Stimulated activated naive CD8-positive, alpha-beta T cell treated with anti-CD3 and anti-CD28 coated beads, Interleukin-15, Interleukin-2, amounts not matched to agents 100 ng/mL and 50 ng/mL, for 24 hours (primary cell): ENCODE data around the gene TXNL4A.
"Not testable (repeated sequence)": the region's sequence is repeated elsewhere in the genome, so short reads cannot be mapped to it uniquely, and the experiment has no call there.

Source experiments
- H3K27ac Mint-ChIP-seq: one replicate; pipeline ENCODE4 v1.8.0; 2021; ENCODE audit warnings: mild to moderate bottlenecking, mixed read lengths
- H3K27me3 Mint-ChIP-seq: one replicate; pipeline ENCODE4 v1.8.0; 2021; ENCODE audit warnings: mixed read lengths
- H3K36me3 Mint-ChIP-seq: one replicate; pipeline ENCODE4 v1.8.0; 2021; ENCODE audit warnings: low read depth, mixed read lengths
- H3K4me1 Mint-ChIP-seq: one replicate; pipeline ENCODE4 v1.8.0; 2021; ENCODE audit warnings: low read depth, mixed read lengths
- H3K4me3 Mint-ChIP-seq: one replicate; pipeline ENCODE4 v1.8.0; 2021; ENCODE audit warnings: mild to moderate bottlenecking, mixed read lengths
- H3K9me3 Mint-ChIP-seq: one replicate; pipeline ENCODE4 v1.8.0; 2021; ENCODE audit warnings: mixed read lengths

The TXNL4A gene

DNA sequence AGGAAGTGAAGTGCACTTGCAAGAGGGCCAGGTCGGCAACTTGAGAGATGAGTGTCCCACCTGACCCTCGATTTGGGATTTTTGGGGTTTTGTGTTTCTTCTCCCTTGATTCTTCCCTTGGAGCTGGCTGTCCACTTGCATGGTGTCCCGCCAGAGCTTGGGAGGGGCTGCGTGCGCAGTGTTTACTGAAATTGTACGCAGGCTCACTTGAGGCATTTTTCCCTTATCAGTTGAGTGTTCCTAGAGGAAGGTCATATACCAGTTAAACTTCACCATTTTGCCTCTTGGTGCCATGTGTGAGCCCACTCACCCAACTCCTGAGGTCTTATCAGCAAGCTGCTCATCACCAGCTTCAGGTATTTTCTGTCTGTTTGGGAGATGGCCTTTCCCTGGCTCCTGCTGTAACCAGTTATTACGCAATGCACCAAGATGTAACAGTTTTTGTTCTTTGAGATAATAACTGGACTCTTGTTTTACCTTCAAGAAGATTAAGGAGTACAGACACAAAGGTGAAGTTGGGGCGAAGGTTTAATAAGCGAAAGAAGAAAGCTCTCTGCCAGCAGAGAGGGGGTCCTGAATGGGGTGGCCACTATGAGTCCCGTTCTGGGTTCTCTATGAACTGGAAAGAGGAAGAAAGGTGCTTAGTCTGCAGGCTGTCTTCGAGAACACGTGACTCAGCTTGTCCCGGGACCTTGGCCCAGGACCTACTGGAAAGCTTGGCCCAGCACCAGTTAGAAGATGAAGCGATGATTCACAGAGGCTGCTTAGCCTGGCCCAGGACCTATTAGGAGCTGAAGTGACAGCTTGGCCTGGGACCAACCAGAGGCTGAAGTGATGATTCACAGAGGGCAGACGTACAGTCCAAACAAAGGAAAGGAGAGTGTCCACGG is 21.5 kb upstream of the TXNL4A start:
- Mint-ChIP-seq H3K9me3 (peaks cover 29% of the 10 kb centered on the region), H3K4me1 (no peaks in the 10 kb centered on the region), H3K4me3 (no peak overlapping the region), H3K27me3 (no peaks in the 10 kb centered on the region), H3K36me3 (peaks cover 19% of the 10 kb centered on the region), H3K27ac (no peak overlapping the region)

- no peak overlapping the region for H3K4me3 Mint-ChIP-seq
- no peaks in the 10 kb centered on the region for H3K27me3 Mint-ChIP-seq
- H3K4me1 Mint-ChIP-seq = no peaks in the 10 kb centered on the region
- H3K36me3 Mint-ChIP-seq = peaks cover 11% of the 10 kb centered on the region
- no peak overlapping the region for H3K27ac Mint-ChIP-seq
- peaks cover 19% of the 10 kb centered on the region for H3K9me3 Mint-ChIP-seq
Observed at GRCh38 chr18:80006724-80007123, 18.4 kb upstream of the TXNL4A start.

- no peak overlapping the region for H3K4me3 Mint-ChIP-seq
- H3K27me3 Mint-ChIP-seq = no peaks in the 10 kb centered on the region
- peaks cover 17% of the 10 kb centered on the region for H3K36me3 Mint-ChIP-seq
- H3K9me3 Mint-ChIP-seq = peaks cover 19% of the 10 kb centered on the region
- H3K27ac Mint-ChIP-seq = no peak overlapping the region
- H3K4me1 Mint-ChIP-seq = no peaks in the 10 kb centered on the region
Observed at GRCh38 chr18:80004600-80005342, 16.4 kb upstream of the TXNL4A start.

- Mint-ChIP-seq H3K27me3 (no peaks in the 10 kb centered on the region), H3K27ac (no peak overlapping the region), H3K36me3 (peaks cover 11% of the 10 kb centered on the region), H3K4me1 (no peaks in the 10 kb centered on the region), H3K9me3 (peaks cover 10% of the 10 kb centered on the region), H3K4me3 (no peak overlapping the region)
Observed at GRCh38 chr18:80002468-80002867, 14.1 kb upstream of the TXNL4A start.

DNA sequence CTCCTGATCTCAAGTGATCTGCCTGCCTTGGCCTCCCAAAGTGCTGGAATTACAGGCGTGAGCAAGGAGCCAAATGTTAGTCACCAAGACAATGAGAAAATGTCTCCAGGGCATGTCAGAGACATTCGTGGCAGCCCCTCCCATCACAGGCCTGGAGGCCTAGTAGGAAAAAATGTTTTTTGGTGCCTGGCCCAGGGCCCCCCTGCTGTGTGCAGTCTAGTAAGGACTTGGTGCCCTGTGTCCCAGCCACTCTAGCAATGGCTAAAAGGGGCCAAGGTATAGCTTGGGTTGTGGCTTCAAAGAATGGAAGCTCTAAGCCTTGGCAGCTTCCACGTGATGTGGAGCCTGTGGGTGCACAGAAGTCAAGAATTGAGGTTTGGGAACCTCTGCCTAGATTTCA is 12.5 kb upstream of the TXNL4A start:
- Mint-ChIP-seq H3K4me3 (no peak overlapping the region), H3K27me3 (no peaks in the 10 kb centered on the region), H3K9me3 (peaks cover 10% of the 10 kb centered on the region), H3K36me3 (peaks cover 8% of the 10 kb centered on the region), H3K4me1 (no peaks in the 10 kb centered on the region), H3K27ac (no peak overlapping the region)

DNA sequence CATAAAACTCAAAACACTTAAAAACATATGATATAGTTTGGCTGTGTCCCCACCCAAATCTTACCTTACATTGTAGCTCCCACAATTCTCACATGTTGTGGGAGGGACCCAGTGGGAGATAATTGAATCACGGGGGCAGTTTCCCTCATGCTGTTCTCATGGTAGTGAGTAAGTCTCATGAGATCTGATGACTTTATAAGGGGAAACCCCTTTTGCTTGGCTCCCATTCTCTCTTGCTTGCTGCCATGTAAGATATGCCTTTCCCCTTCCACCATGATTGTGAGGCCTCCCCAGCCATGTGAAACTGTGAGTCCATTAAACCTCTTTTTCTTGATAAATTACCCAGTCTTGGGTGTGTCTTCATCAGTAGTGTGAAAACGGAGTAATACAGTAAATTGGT is 11.3 kb upstream of the TXNL4A start:
- H3K27ac Mint-ChIP-seq = not testable (repeated sequence)

DNA sequence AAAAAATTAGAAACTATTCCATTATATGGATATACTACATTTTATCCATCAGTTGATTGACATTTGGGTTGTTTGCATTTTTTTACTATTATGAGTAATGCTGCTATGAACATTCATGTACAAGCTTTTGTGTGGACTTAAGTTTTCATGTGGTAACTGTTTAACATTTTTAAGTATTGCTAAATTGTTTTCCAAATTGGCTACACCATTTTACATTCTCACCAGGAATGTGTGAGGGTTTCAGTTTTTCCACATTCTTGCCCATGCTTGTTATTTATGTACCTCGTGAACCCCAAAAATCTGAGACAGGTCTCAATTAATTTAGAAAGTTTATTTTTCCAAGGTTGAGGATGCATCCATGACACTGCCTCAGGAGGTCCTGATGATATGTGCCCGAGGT is 3.1 kb upstream of the TXNL4A start:
- H3K27me3 Mint-ChIP-seq = no peaks in the 10 kb centered on the region
- no peaks in the 10 kb centered on the region for H3K9me3 Mint-ChIP-seq
- H3K4me1 Mint-ChIP-seq = peaks cover 11% of the 10 kb centered on the region
- no peak overlapping the region for H3K27ac Mint-ChIP-seq
- H3K36me3 Mint-ChIP-seq = peaks cover 14% of the 10 kb centered on the region
- no peak overlapping the region for H3K4me3 Mint-ChIP-seq

More for the DNA sequence above, 11.3 kb upstream of the TXNL4A start:
- not testable (repeated sequence) for H3K27me3 Mint-ChIP-seq, H3K4me1 Mint-ChIP-seq, H3K4me3 Mint-ChIP-seq, H3K36me3 Mint-ChIP-seq, H3K9me3 Mint-ChIP-seq

- Mint-ChIP-seq H3K9me3 (no peaks in the 10 kb centered on the region), H3K27me3 (no peaks in the 10 kb centered on the region), H3K27ac (peak overlapping the region; percentile 96), H3K4me3 (peak overlapping the region; percentile 96), H3K4me1 (peaks cover 33% of the 10 kb centered on the region), H3K36me3 (peaks cover 30% of the 10 kb centered on the region)
Observed at GRCh38 chr18:79989195-79989497, 783 bp upstream of the TXNL4A start.

DNA sequence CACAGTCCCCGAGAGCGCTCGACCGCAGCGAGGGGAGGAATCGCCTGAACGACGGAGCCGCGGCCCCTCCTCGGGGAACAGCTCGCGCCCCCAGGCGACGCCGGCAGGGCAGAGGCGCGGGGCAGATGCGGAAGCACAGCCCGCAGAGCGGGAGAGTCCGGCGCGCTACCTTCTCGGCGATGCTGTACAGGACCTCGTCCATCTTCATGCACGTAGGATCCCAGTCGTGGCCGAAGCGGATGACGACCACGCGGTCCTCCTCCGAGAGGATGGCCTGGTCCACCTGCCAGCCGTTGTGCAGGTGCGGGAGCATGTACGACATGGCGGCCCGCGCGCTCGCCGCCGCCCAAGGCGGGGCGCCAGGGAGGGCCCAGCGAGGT is 302 bp downstream of the TXNL4A start:
- H3K27ac Mint-ChIP-seq = peak overlapping the region; percentile 74

GRCh38 chr18:79987566-79987965 is 797 bp downstream of the TXNL4A start:
- Mint-ChIP-seq H3K4me3 (peak overlapping the region; percentile 96), H3K36me3 (peaks cover 37% of the 10 kb centered on the region), H3K9me3 (no peaks in the 10 kb centered on the region), H3K27me3 (no peaks in the 10 kb centered on the region), H3K4me1 (peaks cover 48% of the 10 kb centered on the region), H3K27ac (peak overlapping the region; percentile 74)

More for the DNA sequence above, 302 bp downstream of the TXNL4A start:
- peaks cover 36% of the 10 kb centered on the region for H3K36me3 Mint-ChIP-seq
- peak overlapping the region; percentile 96 for H3K4me3 Mint-ChIP-seq
- H3K4me1 Mint-ChIP-seq = peaks cover 43% of the 10 kb centered on the region
- H3K27me3 Mint-ChIP-seq = no peaks in the 10 kb centered on the region
- no peaks in the 10 kb centered on the region for H3K9me3 Mint-ChIP-seq

- peaks cover 57% of the 10 kb centered on the region for H3K4me1 Mint-ChIP-seq
- peaks cover 46% of the 10 kb centered on the region for H3K36me3 Mint-ChIP-seq
Observed at GRCh38 chr18:79986726-79987125, 1.6 kb downstream of the TXNL4A start.

DNA sequence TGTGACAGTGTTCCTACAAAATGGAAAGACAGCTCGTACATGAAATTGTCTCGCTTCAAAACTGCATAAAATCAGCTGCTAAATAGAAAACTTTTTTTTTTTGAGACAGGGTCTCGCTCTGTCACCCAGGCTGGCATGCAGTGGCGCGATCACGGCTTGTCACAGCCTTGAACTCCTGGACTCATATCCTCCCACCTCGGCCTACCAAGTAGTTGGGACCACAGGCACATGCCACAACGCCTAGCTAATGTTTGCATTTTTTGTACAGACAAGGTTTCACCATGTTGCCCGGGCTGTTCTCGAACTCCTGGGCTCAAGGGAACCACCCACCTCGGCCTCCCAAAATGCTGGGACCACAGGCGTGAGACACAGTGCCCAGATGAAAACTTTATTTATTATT is 3.2 kb downstream of the TXNL4A start:
- peak overlapping the region; percentile 15 for H3K4me3 Mint-ChIP-seq
- no peak overlapping the region for H3K27ac Mint-ChIP-seq

More at GRCh38 chr18:79986726-79987125, 1.6 kb downstream of the TXNL4A start:
- H3K27ac Mint-ChIP-seq = peak overlapping the region; percentile 67
- no peaks in the 10 kb centered on the region for H3K9me3 Mint-ChIP-seq
- peak overlapping the region; percentile 96 for H3K4me3 Mint-ChIP-seq
- H3K27me3 Mint-ChIP-seq = no peaks in the 10 kb centered on the region

GRCh38 chr18:79983793-79984192 is 4.6 kb downstream of the TXNL4A start:
- Mint-ChIP-seq H3K9me3 (no peaks in the 10 kb centered on the region), H3K27me3 (no peaks in the 10 kb centered on the region), H3K4me1 (peaks cover 76% of the 10 kb centered on the region), H3K27ac (peak overlapping the region; percentile 68), H3K4me3 (peak overlapping the region; percentile 61), H3K36me3 (peaks cover 55% of the 10 kb centered on the region)

More for the DNA sequence above, 3.2 kb downstream of the TXNL4A start:
- Mint-ChIP-seq H3K27me3 (no peaks in the 10 kb centered on the region), H3K36me3 (peaks cover 48% of the 10 kb centered on the region), H3K4me1 (peaks cover 66% of the 10 kb centered on the region), H3K9me3 (no peaks in the 10 kb centered on the region)

DNA sequence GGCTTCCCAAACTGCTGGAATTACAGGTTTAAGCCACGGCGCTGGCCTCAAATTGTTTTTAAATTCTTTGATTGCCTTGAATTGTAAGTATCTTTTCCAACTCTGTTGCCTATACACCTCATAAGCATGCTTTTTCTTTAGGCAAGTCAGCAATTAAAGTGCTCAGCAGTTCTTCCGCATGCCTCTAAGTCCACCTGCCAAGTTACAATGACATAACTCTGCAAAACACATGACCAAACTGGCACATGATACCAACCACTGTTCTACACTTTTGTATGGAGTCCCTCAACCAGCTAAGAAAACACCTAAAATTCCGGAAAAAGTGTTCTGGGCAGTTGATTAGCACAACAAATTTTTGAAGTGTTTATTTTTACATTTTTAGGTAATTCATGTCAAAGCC is 5.1 kb downstream of the TXNL4A start:
- Mint-ChIP-seq H3K27me3 (no peaks in the 10 kb centered on the region), H3K4me1 (peaks cover 76% of the 10 kb centered on the region), H3K36me3 (peaks cover 55% of the 10 kb centered on the region), H3K4me3 (peak overlapping the region; percentile 48), H3K27ac (no peak overlapping the region), H3K9me3 (no peaks in the 10 kb centered on the region)

DNA sequence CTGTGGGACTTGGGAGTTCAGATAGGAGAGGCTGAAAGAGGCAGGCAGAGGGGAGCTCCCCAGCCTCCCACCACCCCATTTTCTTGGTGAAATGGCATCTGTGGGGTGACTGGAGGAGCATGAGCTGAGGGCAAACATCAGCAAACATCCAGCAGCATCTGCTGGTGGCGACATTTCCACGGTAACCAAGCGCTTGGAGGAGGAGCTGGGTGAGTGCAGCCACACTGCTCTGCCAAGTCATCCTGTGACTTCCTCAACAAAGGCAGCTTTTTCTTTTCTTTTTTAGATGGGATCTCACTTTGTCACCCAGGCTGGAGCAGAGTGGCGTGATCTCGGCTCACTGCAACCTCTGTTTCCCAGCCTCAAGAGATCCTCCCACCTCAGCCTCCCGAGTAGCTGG is 5.6 kb downstream of the TXNL4A start:
- H3K4me1 Mint-ChIP-seq = peaks cover 80% of the 10 kb centered on the region
- H3K36me3 Mint-ChIP-seq = peaks cover 58% of the 10 kb centered on the region

More for the DNA sequence above, 5.6 kb downstream of the TXNL4A start:
- Mint-ChIP-seq H3K9me3 (no peaks in the 10 kb centered on the region), H3K4me3 (peak overlapping the region; percentile 38), H3K27me3 (no peaks in the 10 kb centered on the region), H3K27ac (peak overlapping the region; percentile 79)
